Liver (tissue), 9 donors: ENCODE data around the gene TMEM236. TPM values are rescaled to one million over a fixed set of nuclear protein-coding genes. Genes with fewer than 3 reads are reported as not detected.

ENCODE experiments used
- DNase-seq: peaks from one replicate; pipeline ENCODE4 v3.0.0-alpha.2; 2017; ENCODE audit warnings: low spot score
- H3K27ac ChIP-seq, 2 donors: one replicate each; pipeline ENCODE4 v1.7.0; 2013; ENCODE audit warnings: inconsistent platforms in 2 of 2, low read length in 2 of 2, control low read depth in 1 of 2, low read depth in 1 of 2, mild to moderate bottlenecking in 1 of 2
- H3K27me3 ChIP-seq, 4 donors: one replicate each; pipeline versions ENCODE4 v1.6.1 to v1.7.0; 2013; ENCODE audit warnings: low read length in 3 of 4, inconsistent platforms in 1 of 4, mild to moderate bottlenecking in 1 of 4, moderate library complexity in 1 of 4; ENCODE audit not compliant: control insufficient read depth in 4 of 4, insufficient read depth in 4 of 4
- H3K36me3 ChIP-seq, 4 donors: one replicate each; pipeline versions ENCODE4 v1.6.1 to v1.7.0; 2013; ENCODE audit warnings: low read length in 3 of 4, mild to moderate bottlenecking in 3 of 4, low read depth in 1 of 4, moderate library complexity in 1 of 4; ENCODE audit not compliant: control insufficient read depth in 4 of 4, insufficient read depth in 3 of 4
- H3K4me1 ChIP-seq, 4 donors: one replicate each; pipeline versions ENCODE4 v1.6.1 to v1.7.0; 2013; ENCODE audit warnings: low read length in 3 of 4, mild to moderate bottlenecking in 3 of 4, moderate library complexity in 1 of 4; ENCODE audit not compliant: control insufficient read depth in 4 of 4, insufficient read depth in 4 of 4
- H3K4me3 ChIP-seq, 3 donors: one replicate each; pipeline versions ENCODE4 v1.6.1 to v1.7.0; 2013; ENCODE audit warnings: low read length in 3 of 3, control low read depth in 1 of 3, low read depth in 1 of 3, mild to moderate bottlenecking in 1 of 3
- H3K9ac ChIP-seq, 2 donors: one replicate each; pipeline ENCODE4 v1.7.0; 2013; ENCODE audit warnings: low read length in 2 of 2, mild to moderate bottlenecking in 2 of 2, moderate library complexity in 2 of 2, control low read depth in 1 of 2, low read depth in 1 of 2
- H3K9me3 ChIP-seq, 4 donors: one replicate each; pipeline versions ENCODE4 v1.6.1 to v1.7.0; 2013; ENCODE audit warnings: low read length in 3 of 4; ENCODE audit not compliant: control insufficient read depth in 4 of 4
- EGR1 ChIP-seq, 2 donors: IDR thresholded peaks; 2 replicates each; pipeline ENCODE4 v1.6.1; 2016 to 2018; ENCODE audit warnings: antibody characterized with exemption in 2 of 2, low read depth in 2 of 2
- FOXA1 ChIP-seq: IDR thresholded peaks from 2 replicates; pipeline ENCODE4 v1.6.1; 2016; ENCODE audit warnings: antibody characterized with exemption
- FOXA2 ChIP-seq: IDR thresholded peaks from 2 replicates; pipeline ENCODE4 v1.6.1; 2016; ENCODE audit warnings: antibody characterized with exemption
- GABPA ChIP-seq, 2 donors: IDR thresholded peaks in 1 of 2; conservative IDR thresholded peaks in 1 of 2; 2 replicates each; pipeline ENCODE4 v1.6.1; 2016; ENCODE audit warnings: antibody characterized with exemption in 2 of 2, mild to moderate bottlenecking in 1 of 2, moderate library complexity in 1 of 2
- HNF4A ChIP-seq, 2 donors: conservative IDR thresholded peaks; 2 replicates each; pipeline ENCODE4 v1.6.1; 2016; ENCODE audit warnings: antibody characterized with exemption in 2 of 2, mild to moderate bottlenecking in 2 of 2
- HNF4G ChIP-seq: IDR thresholded peaks from 2 replicates; pipeline ENCODE4 v1.6.1; 2016; ENCODE audit warnings: antibody characterized with exemption
- JUND ChIP-seq, 2 donors: IDR thresholded peaks; 2 replicates each; pipeline ENCODE4 v1.6.1; 2016; ENCODE audit warnings: antibody characterized with exemption in 2 of 2
- NR2F2 ChIP-seq: IDR thresholded peaks from 2 replicates; pipeline ENCODE4 v1.6.1; 2016; ENCODE audit warnings: antibody characterized with exemption
- RAD21 ChIP-seq, 2 donors: IDR thresholded peaks; 2 replicates each; pipeline ENCODE4 v1.6.1; 2016; ENCODE audit warnings: antibody characterized with exemption in 2 of 2, mild to moderate bottlenecking in 2 of 2
- RXRA ChIP-seq, 2 donors: IDR thresholded peaks; 2 replicates each; pipeline ENCODE4 v1.6.1; 2017 to 2018; ENCODE audit warnings: antibody characterized with exemption in 2 of 2, mild to moderate bottlenecking in 1 of 2
- SP1 ChIP-seq: IDR thresholded peaks from 2 replicates; pipeline ENCODE4 v1.6.1; 2018; ENCODE audit warnings: antibody characterized with exemption, mild to moderate bottlenecking
- TAF1 ChIP-seq: conservative IDR thresholded peaks from 2 replicates; pipeline ENCODE4 v1.6.1; 2016; ENCODE audit warnings: antibody characterized with exemption, mild to moderate bottlenecking
- YY1 ChIP-seq: IDR thresholded peaks from 2 replicates; pipeline ENCODE4 v1.6.1; 2016; ENCODE audit warnings: antibody characterized with exemption, mild to moderate bottlenecking
- WGBS: extraction: QIAGEN DNeasy Blood & Tissue Kit; methylation state at CpG from one replicate; pipeline ENCODE4 v1.1.7; 2013; 5-methylcytosine and 5-hydroxymethylcytosine counted together
- polyA plus RNA-seq, 2 donors: library from polyadenylated mRNA; stranded (reverse) in 1 of 2; unstranded in 1 of 2; fragments of 200-250 nt in 1 of 2; fragments of >200 nt in 1 of 2; fragmentation: Nextera tagmentation in 1 of 2; extraction: Ambion mirVana in 1 of 2; gene quantifications; one replicate each; pipeline versions ENCODE4 v1.2.1 to v1.2.3, GENCODE V29; 2013 to 2015
- total RNA-seq, 2 donors: library from RNA; depleted of rRNA; stranded (reverse); fragments of >200 nt; gene quantifications; one replicate each; pipeline ENCODE4 v1.2.3, GENCODE V29; 2014
- TF ChIP-seq, protein P1 (sequence below): IDR thresholded peaks from 2 replicates; pipeline ENCODE4 v1.6.1; 2016; ENCODE audit warnings: antibody characterized with exemption, mild to moderate bottlenecking
- TF ChIP-seq, protein P2 (sequence below): IDR thresholded peaks from 2 replicates; pipeline ENCODE4 v1.6.1; 2016; ENCODE audit warnings: antibody characterized with exemption
- TF ChIP-seq, protein P3 (sequence below): IDR thresholded peaks from 2 replicates; pipeline ENCODE4 v1.6.1; 2016; ENCODE audit warnings: antibody characterized with exemption
- donor health status: healthy.
- donor health status: healthy.
- donor health status: healthy.
- donor health status: healthy.
- donor health status: healthy.

The TMEM236 gene
- total and polyA plus RNA-seq, 4 donors = 0.07 to 0.28 (median 0.12) TPM

DNA sequence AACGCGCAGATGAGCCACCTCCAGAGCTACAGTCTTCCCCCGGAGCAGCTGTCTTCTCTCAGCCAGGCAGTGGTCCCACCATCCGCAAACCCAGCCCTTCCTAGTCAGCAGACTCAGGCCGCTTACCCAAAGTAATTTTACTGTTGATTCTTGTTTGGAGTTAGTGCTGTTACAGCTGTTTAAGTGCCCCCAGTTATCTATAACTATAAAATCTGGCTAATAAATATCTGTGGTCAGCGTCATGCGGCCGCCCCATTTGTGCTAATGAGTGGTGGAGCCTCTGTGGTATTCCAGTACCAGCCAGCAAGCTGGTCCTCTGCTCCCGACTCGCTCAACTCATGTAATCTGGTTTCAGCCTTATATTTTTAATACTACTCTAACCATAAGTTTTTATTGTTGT, 43.2 kb upstream of the TMEM236 start:
- Histone ChIP-seq H3K27me3 (no peaks in the 10 kb centered on the region), H3K4me1 (no peaks in the 10 kb centered on the region), H3K9me3 (no peaks in the 10 kb centered on the region), H3K4me3 (no peak overlapping the region), H3K36me3 (peaks cover 6 to 30% (median 11%) of the 10 kb centered on the region in 4 donors), H3K27ac (no peak overlapping the region), H3K9ac (no peak overlapping the region)
- no peak for TF ChIP-seq EGR1 (IDR thresholded peaks at IDR 0.05; ENCODE audit: low read depth in 2 of 2)
- TF ChIP-seq, protein P1, sequence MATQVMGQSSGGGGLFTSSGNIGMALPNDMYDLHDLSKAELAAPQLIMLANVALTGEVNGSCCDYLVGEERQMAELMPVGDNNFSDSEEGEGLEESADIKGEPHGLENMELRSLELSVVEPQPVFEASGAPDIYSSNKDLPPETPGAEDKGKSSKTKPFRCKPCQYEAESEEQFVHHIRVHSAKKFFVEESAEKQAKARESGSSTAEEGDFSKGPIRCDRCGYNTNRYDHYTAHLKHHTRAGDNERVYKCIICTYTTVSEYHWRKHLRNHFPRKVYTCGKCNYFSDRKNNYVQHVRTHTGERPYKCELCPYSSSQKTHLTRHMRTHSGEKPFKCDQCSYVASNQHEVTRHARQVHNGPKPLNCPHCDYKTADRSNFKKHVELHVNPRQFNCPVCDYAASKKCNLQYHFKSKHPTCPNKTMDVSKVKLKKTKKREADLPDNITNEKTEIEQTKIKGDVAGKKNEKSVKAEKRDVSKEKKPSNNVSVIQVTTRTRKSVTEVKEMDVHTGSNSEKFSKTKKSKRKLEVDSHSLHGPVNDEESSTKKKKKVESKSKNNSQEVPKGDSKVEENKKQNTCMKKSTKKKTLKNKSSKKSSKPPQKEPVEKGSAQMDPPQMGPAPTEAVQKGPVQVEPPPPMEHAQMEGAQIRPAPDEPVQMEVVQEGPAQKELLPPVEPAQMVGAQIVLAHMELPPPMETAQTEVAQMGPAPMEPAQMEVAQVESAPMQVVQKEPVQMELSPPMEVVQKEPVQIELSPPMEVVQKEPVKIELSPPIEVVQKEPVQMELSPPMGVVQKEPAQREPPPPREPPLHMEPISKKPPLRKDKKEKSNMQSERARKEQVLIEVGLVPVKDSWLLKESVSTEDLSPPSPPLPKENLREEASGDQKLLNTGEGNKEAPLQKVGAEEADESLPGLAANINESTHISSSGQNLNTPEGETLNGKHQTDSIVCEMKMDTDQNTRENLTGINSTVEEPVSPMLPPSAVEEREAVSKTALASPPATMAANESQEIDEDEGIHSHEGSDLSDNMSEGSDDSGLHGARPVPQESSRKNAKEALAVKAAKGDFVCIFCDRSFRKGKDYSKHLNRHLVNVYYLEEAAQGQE = no peak
- no peak for TF ChIP-seq JUND (IDR thresholded peaks at IDR 0.05)
- TF ChIP-seq RAD21 (IDR thresholded peaks at IDR 0.05) = no peak
- TF ChIP-seq RXRA (IDR thresholded peaks at IDR 0.05) = no peak
- TF ChIP-seq HNF4G = no peak
- no peak for TF ChIP-seq TAF1
- TF ChIP-seq FOXA1 = no peak
- no peak for TF ChIP-seq HNF4A (conservative IDR thresholded peaks at IDR 0.05)
- TF ChIP-seq GABPA (IDR thresholded peaks at IDR 0.05 in 1 of 2, conservative IDR thresholded peaks at IDR 0.05 in 1 of 2) = no peak
- TF ChIP-seq, protein P2, sequence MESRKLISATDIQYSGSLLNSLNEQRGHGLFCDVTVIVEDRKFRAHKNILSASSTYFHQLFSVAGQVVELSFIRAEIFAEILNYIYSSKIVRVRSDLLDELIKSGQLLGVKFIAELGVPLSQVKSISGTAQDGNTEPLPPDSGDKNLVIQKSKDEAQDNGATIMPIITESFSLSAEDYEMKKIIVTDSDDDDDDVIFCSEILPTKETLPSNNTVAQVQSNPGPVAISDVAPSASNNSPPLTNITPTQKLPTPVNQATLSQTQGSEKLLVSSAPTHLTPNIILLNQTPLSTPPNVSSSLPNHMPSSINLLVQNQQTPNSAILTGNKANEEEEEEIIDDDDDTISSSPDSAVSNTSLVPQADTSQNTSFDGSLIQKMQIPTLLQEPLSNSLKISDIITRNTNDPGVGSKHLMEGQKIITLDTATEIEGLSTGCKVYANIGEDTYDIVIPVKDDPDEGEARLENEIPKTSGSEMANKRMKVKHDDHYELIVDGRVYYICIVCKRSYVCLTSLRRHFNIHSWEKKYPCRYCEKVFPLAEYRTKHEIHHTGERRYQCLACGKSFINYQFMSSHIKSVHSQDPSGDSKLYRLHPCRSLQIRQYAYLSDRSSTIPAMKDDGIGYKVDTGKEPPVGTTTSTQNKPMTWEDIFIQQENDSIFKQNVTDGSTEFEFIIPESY = no peak
- TF ChIP-seq NR2F2 = no peak
- no peak for TF ChIP-seq SP1
- TF ChIP-seq, protein P3, sequence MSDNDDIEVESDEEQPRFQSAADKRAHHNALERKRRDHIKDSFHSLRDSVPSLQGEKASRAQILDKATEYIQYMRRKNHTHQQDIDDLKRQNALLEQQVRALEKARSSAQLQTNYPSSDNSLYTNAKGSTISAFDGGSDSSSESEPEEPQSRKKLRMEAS = no peak
- TF ChIP-seq FOXA2 = no peak
- 98% methylated on average over 10 of the region's 10 CpGs for WGBS
- DNase-seq = no peak

DNA sequence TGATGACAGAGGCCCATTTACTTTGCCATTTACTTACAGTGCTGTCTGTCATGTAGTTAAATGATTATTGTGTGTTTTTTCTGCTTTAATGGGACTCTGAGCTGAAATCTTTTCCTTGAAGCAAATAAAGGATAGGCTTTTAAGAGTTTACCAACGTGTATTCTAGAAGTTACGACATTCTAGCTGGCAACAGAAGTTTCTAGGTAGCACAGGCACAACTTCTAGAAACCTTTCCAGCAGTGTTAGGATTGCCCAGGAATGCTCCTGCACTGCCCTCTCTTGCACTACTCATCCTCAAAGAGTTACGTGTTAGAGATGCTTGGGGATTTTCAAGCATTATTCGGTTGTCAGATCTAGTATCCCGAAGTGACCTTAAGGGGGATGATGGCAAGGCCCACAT, 42.5 kb upstream of the TMEM236 start:
- WGBS = 91% methylated on average over 5 of the region's 5 CpGs
- Histone ChIP-seq H3K9ac (no peak overlapping the region), H3K36me3 (peaks cover 8 to 27% (median 14%) of the 10 kb centered on the region in 4 donors), H3K4me3 (no peak overlapping the region), H3K4me1 (no peaks in the 10 kb centered on the region), H3K27ac (no peak overlapping the region), H3K9me3 (no peaks in the 10 kb centered on the region), H3K27me3 (no peaks in the 10 kb centered on the region)
- DNase-seq = no peak
- TF ChIP-seq GABPA (IDR thresholded peaks at IDR 0.05 in 1 of 2, conservative IDR thresholded peaks at IDR 0.05 in 1 of 2) (no peak), YY1 (no peak), SP1 (no peak), EGR1 (IDR thresholded peaks at IDR 0.05; ENCODE audit: low read depth in 2 of 2) (no peak), FOXA1 (no peak), TAF1 (no peak), RAD21 (IDR thresholded peaks at IDR 0.05) (no peak)
- TF ChIP-seq, protein P2 = no peak
- TF ChIP-seq, protein P1 = no peak
- TF ChIP-seq, protein P3 = no peak
